ENCODE data around the gene AKAP12. TPM values are rescaled to one million over a fixed set of nuclear protein-coding genes. Genes with fewer than 3 reads are reported as not detected.

Gene AKAP12
- total RNA-seq, 1 experiment from 2014 or later = 109 TPM

GRCh38 chr6:151350442-151351145 lies 110.8 kb downstream of the AKAP12 start:
- DNase-seq = no peak
- no peak overlapping the region for H3K27ac ChIP-seq (ENCODE audit: low read length)
- no peak overlapping the region for H3K4me3 ChIP-seq (ENCODE audit: low read length)
- intact Hi-C loops (cut with micrococcal nuclease) = no loop called here
- no peaks in the 10 kb centered on the region for H3K4me1 ChIP-seq (ENCODE audit: insufficient read depth, low read length)
- H3K79me2 ChIP-seq (ENCODE audit: low read length) = no peaks in the 10 kb centered on the region; the same call in 1 of the 2 replicates
- H2AFZ ChIP-seq (ENCODE audit: low read length) = no peak overlapping the region
- H3K27me3 ChIP-seq (ENCODE audit: low read length) = no peaks in the 10 kb centered on the region
- ATAC-seq = no peak
- 0 out of 2 replicates have a peak, but pooled peaks cover 5% of the 10 kb centered on the region for H4K20me1 ChIP-seq (ENCODE audit: low read length)
- TF ChIP-seq EZH2phosphoT487 (IDR thresholded peaks at IDR 0.05; ENCODE audit: borderline replicate concordance, low read length) = no peak
- TF ChIP-seq CTCF (conservative IDR thresholded peaks at IDR 0.05; ENCODE audit: low read depth, low read length) = no peak
- TF ChIP-seq EZH2 (IDR thresholded peaks at IDR 0.05; ENCODE audit: low read length, unreplicated experiment) = no peak
- CTCF ChIA-PET = no interaction called here
- no peaks in the 10 kb centered on the region for H3K9me3 ChIP-seq (ENCODE audit: low read length)
- no peak overlapping the region for H3K4me2 ChIP-seq (ENCODE audit: low read length)
- no peaks in the 10 kb centered on the region for H3F3A ChIP-seq (ENCODE audit: low read length, unreplicated experiment)
- H3K36me3 ChIP-seq (ENCODE audit: low read depth, low read length) = peaks cover 14% of the 10 kb centered on the region; the same call in 1 of the 2 replicates
- POLR2A ChIA-PET (ENCODE audit: unreplicated experiment) = no interaction called here
- no peaks in the 10 kb centered on the region for H3K9me2 ChIP-seq (replicated peaks; ENCODE audit: low read length)
- H3K9ac ChIP-seq (ENCODE audit: low read length) = no peak overlapping the region
- BruUV-seq (replicated peaks) = no TSS peak

- DNase-seq (no peak), ATAC-seq (no peak)
- Histone ChIP-seq H3K9me2 (replicated peaks; ENCODE audit: low read length) (no peaks in the 10 kb centered on the region), H3K4me2 (ENCODE audit: low read length) (no peak overlapping the region), H3K9me3 (ENCODE audit: low read length) (no peaks in the 10 kb centered on the region), H3F3A (ENCODE audit: low read length, unreplicated experiment) (no peaks in the 10 kb centered on the region), H3K9ac (ENCODE audit: low read length) (no peak overlapping the region), H3K36me3 (ENCODE audit: low read depth, low read length) (peaks cover 20% of the 10 kb centered on the region; the same call in 1 of the 2 replicates), H3K79me2 (ENCODE audit: low read length) (no peaks in the 10 kb centered on the region; the same call in 1 of the 2 replicates), H4K20me1 (ENCODE audit: low read length) (0 out of 2 replicates have a peak, but pooled peaks cover 4% of the 10 kb centered on the region), H2AFZ (ENCODE audit: low read length) (no peak overlapping the region), H3K4me3 (ENCODE audit: low read length) (no peak overlapping the region), H3K27ac (ENCODE audit: low read length) (no peak overlapping the region), H3K4me1 (ENCODE audit: insufficient read depth, low read length) (no peaks in the 10 kb centered on the region), H3K27me3 (ENCODE audit: low read length) (no peaks in the 10 kb centered on the region)
- TF ChIP-seq EZH2 (IDR thresholded peaks at IDR 0.05; ENCODE audit: low read length, unreplicated experiment) = no peak
- TF ChIP-seq EZH2phosphoT487 (IDR thresholded peaks at IDR 0.05; ENCODE audit: borderline replicate concordance, low read length) = no peak
- TF ChIP-seq CTCF (conservative IDR thresholded peaks at IDR 0.05; ENCODE audit: low read depth, low read length) = no peak
- intact Hi-C loops (cut with micrococcal nuclease) = no loop called here
- CTCF ChIA-PET = no interaction called here
- POLR2A ChIA-PET (ENCODE audit: unreplicated experiment) = no interaction called here
- no TSS peak for BruUV-seq (replicated peaks)
Measured at GRCh38 chr6:151351146-151351700, 111.5 kb downstream of the AKAP12 start.

- H3K4me1 ChIP-seq (ENCODE audit: insufficient read depth, low read length) = no peaks in the 10 kb centered on the region
- intact Hi-C loops (cut with micrococcal nuclease) = no loop called here
- peaks cover 25% of the 10 kb centered on the region; the same call in 1 of the 2 replicates for H3K36me3 ChIP-seq (ENCODE audit: low read depth, low read length)
- H3K9ac ChIP-seq (ENCODE audit: low read length) = no peak overlapping the region
- no peaks in the 10 kb centered on the region for H4K20me1 ChIP-seq (ENCODE audit: low read length)
- ATAC-seq (no peak), DNase-seq (no peak)
- H3K27me3 ChIP-seq (ENCODE audit: low read length) = no peaks in the 10 kb centered on the region
- H3K27ac ChIP-seq (ENCODE audit: low read length) = no peak overlapping the region
- H3K4me3 ChIP-seq (ENCODE audit: low read length) = no peak overlapping the region
- no peaks in the 10 kb centered on the region for H3K9me2 ChIP-seq (replicated peaks; ENCODE audit: low read length)
- no peaks in the 10 kb centered on the region for H3F3A ChIP-seq (ENCODE audit: low read length, unreplicated experiment)
- ChIA-PET CTCF (no interaction called here), POLR2A (ENCODE audit: unreplicated experiment) (no interaction called here)
- no peak overlapping the region for H3K4me2 ChIP-seq (ENCODE audit: low read length)
- no TSS peak for BruUV-seq (replicated peaks)
- H3K9me3 ChIP-seq (ENCODE audit: low read length) = no peaks in the 10 kb centered on the region
- H2AFZ ChIP-seq (ENCODE audit: low read length) = no peak overlapping the region
- no peak for TF ChIP-seq EZH2 (IDR thresholded peaks at IDR 0.05; ENCODE audit: low read length, unreplicated experiment)
- no peak for TF ChIP-seq EZH2phosphoT487 (IDR thresholded peaks at IDR 0.05; ENCODE audit: borderline replicate concordance, low read length)
- TF ChIP-seq CTCF (conservative IDR thresholded peaks at IDR 0.05; ENCODE audit: low read depth, low read length) = no peak
- no peaks in the 10 kb centered on the region; the same call in 1 of the 2 replicates for H3K79me2 ChIP-seq (ENCODE audit: low read length)
Measured at GRCh38 chr6:151351731-151352130, 112.0 kb downstream of the AKAP12 start.

Measured in PC-3 (cell line).